Fibroblast of lung (primary cell): ENCODE data around the gene ATP6V0E2.

Experiments
- EZH2 ChIP-seq: IDR thresholded peaks from 2 replicates; pipeline ENCODE4 v1.5.1; 2012; ENCODE audit warnings: low read length, control low read depth, mild to moderate bottlenecking; ENCODE audit errors: missing control alignments
- TF ChIP-seq, protein P1 (sequence below), 2 donors: IDR thresholded peaks in 1 of 2; conservative IDR thresholded peaks in 1 of 2; 1 replicate in 1 of 2; 2 replicates in 1 of 2; pipeline ENCODE4 v1.5.1; 2011 to 2012; ENCODE audit warnings: low read length in 2 of 2, control low read depth in 1 of 2, inconsistent platforms in 1 of 2, low read depth in 1 of 2, mild to moderate bottlenecking in 1 of 2

- TF ChIP-seq, protein P1, sequence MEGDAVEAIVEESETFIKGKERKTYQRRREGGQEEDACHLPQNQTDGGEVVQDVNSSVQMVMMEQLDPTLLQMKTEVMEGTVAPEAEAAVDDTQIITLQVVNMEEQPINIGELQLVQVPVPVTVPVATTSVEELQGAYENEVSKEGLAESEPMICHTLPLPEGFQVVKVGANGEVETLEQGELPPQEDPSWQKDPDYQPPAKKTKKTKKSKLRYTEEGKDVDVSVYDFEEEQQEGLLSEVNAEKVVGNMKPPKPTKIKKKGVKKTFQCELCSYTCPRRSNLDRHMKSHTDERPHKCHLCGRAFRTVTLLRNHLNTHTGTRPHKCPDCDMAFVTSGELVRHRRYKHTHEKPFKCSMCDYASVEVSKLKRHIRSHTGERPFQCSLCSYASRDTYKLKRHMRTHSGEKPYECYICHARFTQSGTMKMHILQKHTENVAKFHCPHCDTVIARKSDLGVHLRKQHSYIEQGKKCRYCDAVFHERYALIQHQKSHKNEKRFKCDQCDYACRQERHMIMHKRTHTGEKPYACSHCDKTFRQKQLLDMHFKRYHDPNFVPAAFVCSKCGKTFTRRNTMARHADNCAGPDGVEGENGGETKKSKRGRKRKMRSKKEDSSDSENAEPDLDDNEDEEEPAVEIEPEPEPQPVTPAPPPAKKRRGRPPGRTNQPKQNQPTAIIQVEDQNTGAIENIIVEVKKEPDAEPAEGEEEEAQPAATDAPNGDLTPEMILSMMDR (conservative IDR thresholded peaks at IDR 0.05 in 1 of 2, IDR thresholded peaks at IDR 0.05 in 1 of 2; ENCODE audit: low read depth in 1 of 2, low read length in 2 of 2), result no peak
- no peak for TF ChIP-seq EZH2
Measured at GRCh38 chr7:149878523-149878921, 4.8 kb downstream of the ATP6V0E2 start.
